Islet of Langerhans (tissue), 1 donor: ENCODE results near the gene COX5A.

ENCODE experiments used
- FAIRE-seq: peaks from one replicate; lab custom pipeline; 2011; peaks lifted over from hg19 to GRCh38; lab: Jason Lieb, UNC

The COX5A gene

DNA sequence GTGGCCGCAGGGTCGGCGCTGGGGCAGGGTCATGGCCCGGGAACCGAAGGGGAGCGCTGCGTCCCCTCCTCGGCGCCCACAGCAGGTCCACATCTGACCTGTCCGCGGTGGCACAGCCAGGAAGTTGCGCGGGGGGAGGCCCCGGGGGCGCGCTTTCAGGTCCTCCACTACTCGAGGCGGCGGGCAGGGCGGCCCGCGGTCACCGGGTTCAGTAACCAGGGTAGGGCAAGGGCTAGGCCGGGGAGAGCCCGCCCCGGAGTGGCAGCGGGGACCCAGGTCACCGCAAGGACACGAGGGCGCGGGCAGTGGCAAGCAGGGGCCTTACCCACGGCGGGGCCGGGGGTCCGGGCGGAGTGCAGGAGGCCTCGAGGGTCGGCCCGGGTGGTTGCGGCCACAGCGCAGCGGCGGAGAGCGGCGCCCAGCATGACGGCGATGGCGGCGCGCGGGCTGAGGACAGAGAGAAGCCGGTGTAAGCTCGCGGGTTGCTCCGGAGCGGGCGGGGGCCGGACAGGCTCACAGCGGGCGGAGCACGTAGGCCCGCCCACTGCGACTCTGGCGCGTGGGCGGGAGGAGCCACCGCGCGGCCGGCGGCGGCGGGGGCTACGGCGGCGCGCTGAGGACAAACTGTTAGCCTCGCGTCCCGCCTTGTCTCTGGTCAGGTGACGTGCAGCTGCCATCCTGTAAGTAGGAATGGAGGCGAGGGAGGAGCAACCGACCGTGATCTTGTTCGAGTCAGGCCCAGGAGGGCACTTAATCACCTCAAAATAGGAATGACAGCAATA, at the start of gene COX5A:
Gene COX5A (minus strand): TSS at position 484 of the 782 bp plus-strand sequence. CDS start 59 bp downstream, at position 425.
- FAIRE-seq = no peak

DNA sequence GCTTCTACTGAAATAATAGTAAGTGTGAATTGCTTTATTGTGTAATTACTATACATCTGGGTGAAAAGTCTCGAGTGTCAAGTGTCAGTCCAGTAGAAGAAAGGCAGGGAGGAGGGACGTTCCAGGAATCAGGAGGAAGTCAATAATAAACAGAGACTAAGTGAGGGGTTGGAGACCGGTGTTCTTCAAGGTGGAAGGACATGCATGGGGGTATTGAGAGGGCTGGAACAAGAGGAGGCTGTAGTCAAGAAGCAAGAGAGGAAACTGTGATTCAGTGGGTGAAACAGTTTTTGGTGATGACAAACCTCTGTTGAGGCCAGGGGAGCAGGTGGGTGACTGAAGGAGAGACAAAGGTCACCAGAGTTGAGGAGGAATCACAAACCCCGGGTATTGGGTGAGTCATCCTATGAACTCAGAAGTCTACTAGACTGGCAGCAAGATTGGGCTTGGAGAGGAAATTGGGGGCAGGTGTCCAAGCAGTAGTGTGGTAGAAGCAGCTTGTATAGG, 45.9 kb upstream of the COX5A start:
- no peak for FAIRE-seq

DNA sequence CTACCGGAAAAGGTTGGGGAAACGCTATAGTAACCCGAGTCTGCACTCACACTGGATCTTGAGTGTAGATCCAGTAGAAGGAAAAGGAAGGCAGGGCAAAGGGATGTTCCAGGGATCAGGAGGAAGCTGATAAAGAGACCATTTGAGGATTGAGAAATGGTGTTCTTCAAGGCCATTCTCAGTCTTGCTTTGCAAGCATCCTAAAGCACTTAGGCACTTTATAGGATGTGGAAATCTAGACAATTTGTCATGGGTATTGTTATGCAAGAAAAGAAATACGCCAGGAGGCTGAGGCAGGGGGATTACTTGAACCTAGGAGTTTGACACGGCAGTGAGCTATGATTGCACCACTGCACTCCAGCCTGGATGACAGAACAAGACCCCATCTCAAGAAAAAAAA, 44.3 kb upstream of the COX5A start:
- FAIRE-seq = no peak

DNA sequence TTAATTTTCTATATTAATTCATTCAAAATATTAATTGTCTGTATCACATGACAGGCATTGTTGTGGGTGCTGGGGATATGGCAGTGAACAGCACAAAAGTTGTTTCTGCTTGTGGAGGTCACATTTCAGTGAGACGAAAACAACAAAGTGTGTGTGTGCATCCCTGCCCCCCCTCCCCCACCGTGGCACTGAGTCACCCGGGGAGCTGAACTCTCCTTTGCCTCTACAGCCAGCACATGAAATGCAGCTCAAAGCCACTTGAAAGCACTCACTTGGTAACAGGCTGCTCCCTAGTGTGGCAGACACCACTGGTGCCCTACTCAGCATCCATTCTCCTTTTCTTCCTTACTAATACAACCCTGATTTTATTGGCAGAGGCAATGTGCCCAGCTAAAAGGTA, 40.6 kb upstream of the COX5A start:
- FAIRE-seq = no peak

DNA sequence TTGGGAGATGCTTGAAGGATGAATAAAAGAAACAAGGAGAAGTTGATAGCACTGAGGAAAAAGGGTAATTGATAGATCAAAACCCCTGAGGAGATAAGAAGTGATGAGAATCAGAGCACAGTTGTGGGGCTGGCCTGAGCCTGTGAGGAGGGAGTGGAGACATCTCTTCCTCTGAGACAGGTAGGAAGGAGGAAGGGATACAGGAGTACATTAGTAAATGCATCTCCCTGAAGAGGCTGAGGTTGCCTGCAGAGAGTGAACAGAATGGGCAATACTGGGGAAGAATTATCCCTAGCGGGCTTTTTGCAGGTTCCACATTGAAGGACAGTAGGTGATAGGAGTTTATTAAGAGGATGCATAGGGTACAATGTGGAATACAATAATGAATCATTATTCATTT, 40.2 kb upstream of the COX5A start:
- no peak for FAIRE-seq

DNA sequence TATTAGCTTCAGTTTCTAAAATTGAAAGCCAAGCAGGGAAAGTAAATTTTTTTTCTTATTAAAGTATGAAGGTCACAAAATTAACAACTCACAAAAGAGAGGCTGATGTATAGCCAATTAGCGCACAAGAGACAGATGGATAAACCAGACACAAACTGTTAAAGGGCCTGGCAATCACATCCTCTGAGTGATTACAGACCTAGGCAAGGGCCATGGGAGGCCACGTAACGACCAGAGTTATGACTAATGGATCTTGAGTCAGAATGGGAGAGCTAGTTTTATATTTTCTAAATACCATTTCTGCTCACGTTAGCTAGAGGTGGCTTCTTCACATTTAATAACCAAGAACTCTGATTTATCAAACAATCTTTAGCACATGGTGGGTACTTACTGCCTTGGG, 39.7 kb upstream of the COX5A start:
- FAIRE-seq = peak; percentile 66

DNA sequence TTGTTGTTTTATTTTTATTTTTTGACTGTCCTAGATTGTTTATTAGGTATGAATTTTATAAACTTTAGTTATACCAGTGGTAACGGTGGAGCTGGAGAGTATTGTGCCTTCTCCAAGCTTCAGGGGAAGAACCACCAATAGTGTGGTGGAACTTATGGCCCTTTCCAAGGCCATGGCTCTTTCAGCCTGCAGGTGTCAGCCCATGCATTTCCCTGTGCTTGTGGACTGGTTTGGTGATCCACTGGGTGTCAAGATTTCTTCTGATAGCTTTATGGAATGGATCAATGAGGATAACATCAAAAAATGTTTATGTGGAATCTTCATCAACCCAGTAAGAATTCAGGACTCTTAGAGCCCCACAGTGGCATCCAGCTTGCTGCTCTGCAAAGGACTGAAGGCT, 38.3 kb upstream of the COX5A start:
- FAIRE-seq = no peak

DNA sequence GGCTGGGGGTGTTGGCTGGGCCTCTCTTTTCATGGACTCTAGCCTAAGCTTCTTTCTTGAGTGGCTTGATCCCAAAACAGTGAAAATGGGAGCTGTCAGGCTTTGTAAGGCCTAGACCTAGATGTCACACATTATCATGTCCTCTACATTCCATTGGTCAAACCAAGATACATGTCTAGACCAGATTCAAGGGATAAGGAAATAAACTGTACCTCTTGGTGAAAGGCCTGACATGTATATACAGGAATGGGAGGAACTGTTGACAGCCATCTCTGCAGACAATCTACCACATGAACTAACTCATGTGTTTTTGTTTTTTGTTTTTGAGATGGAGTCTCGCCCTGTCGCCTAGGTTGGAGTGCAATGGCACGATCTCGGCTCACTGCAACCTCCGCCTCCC, 29.8 kb upstream of the COX5A start:
- no peak for FAIRE-seq

DNA sequence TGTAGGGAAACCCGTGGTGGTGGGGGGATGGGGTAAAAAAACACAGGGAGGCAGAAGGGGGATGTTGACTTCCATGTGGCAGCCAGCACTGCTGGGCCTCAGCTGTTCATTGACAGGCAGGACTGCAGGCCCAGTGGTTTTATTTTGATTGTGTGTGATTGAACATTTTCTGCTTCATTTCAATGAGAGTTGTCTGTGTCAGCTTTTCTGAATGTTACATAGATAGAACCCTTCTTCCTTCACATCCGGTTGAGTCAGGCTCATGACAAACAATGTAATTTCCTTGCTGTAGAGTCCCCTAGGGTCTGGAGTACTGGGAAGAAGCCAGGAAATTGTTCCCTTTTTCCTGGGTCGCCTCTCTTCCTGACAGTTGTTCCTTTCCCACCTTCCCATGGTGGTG, 26.9 kb upstream of the COX5A start:
- FAIRE-seq = peak; percentile 95

DNA sequence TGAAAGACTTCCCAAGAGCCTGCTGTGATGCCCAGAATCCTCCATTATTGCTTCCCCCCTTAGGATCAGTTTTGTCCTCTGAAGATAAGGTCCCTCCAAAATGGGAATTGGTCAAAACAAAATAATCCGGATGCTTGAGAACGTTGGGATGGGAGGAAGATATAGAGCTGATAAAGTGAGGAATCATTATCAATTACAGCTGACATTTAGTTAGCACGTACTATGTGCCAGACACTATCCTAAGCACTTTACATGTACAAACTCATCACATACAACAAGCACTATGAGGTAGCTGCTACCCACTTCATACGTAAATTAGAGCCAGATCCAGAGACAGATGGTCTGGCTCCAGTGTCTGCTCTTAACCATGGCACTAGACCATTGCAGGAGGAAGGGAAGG, 25.3 kb upstream of the COX5A start:
- FAIRE-seq = no peak

DNA sequence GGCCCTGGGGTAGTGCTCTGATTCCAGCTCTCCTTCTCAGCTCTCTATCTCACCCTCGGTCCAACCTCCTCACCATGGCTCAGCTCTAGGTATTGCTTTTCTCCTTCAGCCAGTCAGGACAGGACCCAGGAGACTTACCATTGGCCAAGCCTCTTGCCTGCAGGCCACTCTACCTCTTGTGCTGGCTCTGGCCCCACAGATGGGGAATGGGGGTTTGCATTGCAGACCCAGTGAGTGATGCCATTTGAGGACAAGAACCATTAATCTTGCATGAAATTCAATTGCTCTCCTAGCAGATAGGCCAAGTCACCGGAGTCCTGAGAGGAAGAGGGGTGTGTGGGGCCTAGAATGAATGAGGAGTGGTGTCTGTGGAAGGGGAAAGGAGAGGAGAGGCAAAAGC, 24.8 kb upstream of the COX5A start:
- no peak for FAIRE-seq

DNA sequence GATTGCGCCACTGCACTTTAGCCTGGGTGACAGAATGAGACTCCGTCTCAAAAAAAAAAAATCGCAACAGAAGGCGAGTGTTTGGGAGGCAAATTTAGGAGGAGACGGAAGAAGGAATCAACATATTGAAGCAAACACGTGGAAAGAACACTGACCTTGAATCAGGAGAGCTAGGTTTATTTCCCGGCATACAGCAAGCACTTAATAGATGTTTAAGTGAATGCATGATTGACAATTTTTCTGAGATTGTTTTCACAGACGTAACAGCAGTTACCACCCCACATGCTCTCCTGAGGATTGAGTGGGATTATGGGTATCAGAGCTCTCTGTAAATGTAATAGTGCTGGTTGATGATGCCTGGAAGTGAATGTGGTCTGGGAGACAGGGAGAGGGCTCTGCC, 24.3 kb upstream of the COX5A start:
- FAIRE-seq = no peak

DNA sequence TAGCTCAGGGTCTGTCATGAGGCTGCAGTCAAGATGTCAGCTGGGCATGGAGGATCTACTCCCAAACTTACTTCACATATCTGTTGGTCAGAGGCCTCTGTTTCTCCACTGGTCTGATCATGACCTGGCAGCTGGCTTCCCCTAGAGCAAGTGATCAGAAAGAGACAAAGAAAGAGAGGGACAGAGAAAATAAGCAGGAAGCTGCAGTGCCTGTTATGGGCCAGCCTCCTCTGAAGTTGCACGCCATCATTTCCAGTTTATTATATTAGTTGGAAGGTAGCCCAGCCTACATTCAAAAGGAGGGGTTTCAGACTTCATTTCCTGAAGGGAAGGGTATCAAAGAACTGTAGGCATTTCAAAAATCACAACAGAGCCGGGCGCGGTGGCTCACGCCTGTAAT, 23.7 kb upstream of the COX5A start:
- no peak for FAIRE-seq

DNA sequence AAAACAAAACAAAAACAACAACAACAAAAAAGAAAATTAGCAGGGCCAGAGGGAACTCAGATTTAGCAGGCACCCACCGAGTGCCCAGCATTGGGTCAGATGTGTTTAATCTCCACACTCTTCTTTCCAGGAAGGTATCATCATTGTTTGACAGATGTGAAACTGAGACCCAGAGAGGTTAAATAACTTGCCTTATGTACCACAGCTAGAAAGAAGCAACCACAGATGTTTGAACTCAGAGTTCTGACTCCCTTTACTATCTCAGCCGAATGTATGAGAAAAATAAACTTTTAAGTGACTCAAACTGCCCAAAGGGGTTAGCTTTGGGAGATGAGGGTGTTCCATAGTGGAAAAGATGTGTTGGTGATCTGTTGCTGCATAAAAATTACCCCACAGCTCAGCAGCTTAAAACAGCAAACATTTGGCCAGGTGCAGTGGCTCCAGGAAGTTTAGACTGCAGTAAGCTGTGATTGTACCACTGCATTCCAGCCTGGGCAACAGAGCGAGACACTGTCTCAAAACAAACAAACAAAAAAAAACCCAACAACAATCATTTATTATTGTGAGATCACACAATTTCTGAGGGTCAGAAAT, 23.2 kb upstream of the COX5A start:
- FAIRE-seq = no peak

DNA sequence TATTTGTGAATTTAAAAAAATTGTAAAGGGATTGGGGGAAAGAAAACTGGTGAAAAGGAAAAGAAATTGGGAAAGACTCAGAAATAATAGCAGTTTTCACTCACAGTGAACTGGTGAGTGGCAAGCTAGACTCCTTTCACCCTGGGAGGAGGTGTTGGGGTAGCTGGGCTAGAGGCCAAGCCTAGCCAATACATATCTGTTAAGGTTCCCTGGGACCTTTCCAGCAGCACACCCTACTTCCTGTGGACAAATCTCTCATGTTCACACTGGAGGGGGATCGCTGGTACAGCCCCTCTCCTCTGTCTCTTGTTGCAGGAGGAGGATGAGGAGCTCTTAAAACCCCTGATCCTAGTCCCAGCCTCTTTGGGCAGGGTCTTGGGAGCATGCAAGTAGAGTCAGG, 22.4 kb upstream of the COX5A start:
- no peak for FAIRE-seq

DNA sequence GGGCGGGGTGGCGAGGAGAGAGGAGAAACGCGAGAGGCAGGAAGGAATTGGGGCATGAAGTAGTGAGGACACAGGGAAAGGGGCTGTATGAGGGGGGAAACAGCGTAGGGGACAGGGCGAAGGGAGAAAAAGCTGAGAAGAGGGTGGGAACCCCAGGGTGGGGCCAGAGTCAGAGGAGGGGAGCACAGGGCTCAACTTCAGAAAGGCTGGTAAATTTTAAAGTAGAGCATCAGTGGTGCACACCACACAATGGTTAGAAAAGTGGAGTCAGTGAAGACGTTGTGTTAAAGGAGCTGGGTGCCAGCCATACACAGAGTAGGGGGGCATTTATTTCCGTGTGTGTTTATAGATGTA, 21.7 kb upstream of the COX5A start:
- no peak for FAIRE-seq

DNA sequence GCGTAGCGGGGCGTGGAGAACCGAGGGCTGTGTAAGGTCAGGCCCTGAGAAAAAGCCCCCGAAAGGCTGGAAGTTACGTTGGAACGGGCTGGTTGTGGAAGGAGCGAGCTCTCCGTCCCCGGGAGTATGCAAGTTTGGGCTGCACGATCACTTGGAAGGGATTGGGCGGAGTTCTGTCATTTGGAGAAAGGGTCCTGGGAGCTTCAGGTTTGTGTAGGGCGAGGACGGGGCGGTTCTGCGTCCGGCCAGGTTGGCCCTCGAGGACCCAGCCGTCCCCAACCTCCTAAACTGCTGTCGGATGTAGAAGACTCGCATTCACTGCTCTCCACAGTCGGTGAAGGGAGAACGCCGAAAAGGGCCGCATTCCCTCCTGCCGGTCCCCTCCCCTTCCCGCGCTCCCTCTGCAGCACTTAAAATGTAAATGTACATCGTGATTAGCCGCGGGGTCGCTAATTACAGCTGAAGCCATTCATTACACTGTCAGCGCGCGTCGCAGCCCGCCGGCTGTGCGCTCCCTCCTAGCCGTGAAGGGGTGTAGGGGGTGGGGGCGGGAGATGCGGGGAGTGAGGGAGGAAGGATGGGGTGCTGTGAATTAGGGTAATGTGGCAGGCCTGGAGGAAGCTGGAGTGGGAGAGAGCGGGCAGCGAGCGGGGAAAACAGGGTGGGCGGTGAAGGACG, 21.2 kb upstream of the COX5A start:
- FAIRE-seq = no peak

DNA sequence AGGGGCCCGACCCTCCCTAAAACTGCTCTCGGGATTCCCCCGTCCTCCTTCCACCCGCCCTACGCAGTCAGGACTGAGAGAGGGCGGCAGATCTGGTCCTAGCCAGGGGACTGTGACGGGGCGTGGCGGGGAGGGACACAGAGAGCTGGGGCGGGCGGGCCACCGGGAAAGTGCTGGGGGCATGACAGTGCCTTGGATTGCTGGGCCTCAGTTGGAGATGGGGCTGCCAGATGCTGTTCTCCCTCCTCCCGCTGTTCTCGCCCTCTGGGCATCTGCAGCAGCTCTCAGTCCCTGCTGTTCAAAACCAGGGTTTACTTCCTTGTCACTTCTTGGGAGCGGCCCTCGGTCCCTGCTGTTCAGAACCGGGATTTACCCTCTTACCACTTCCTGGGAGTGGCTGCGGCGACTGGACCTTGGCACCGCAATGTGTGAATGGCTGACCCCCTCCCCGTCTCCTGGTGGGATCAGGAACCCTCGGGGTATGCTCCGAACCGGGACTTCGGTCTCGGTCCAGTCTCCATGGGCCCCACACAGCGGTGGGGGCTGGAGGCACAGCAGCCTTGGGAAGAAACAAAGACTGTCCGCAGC, 20.5 kb upstream of the COX5A start:
- FAIRE-seq = no peak

DNA sequence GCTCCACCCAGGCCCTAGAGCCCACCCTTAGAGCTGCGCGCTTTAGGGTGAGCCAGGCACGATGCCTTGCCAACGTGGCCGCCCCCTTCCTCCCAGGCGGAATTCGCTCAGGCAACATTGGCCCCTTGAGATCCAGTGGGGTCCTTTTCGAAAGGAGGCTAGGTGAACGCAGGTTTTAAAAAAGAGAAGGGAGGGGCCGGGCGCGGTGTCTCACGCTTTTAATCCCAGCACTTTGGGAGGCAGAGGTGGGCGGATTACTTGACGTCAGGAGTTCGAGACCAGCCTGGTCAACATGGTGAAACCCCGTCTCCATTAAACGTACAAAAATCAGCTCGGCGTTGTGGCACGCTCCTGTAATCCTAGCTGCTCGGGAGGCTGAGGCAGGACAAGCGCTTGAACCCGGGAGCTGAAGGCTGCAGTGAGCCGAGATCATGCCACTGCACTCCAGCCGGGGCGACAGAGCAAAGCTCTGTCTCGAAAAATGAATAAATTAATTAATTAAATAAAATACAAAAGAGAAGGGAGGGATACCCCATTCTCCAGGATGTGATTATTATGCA, 19.7 kb upstream of the COX5A start:
- FAIRE-seq = no peak

DNA sequence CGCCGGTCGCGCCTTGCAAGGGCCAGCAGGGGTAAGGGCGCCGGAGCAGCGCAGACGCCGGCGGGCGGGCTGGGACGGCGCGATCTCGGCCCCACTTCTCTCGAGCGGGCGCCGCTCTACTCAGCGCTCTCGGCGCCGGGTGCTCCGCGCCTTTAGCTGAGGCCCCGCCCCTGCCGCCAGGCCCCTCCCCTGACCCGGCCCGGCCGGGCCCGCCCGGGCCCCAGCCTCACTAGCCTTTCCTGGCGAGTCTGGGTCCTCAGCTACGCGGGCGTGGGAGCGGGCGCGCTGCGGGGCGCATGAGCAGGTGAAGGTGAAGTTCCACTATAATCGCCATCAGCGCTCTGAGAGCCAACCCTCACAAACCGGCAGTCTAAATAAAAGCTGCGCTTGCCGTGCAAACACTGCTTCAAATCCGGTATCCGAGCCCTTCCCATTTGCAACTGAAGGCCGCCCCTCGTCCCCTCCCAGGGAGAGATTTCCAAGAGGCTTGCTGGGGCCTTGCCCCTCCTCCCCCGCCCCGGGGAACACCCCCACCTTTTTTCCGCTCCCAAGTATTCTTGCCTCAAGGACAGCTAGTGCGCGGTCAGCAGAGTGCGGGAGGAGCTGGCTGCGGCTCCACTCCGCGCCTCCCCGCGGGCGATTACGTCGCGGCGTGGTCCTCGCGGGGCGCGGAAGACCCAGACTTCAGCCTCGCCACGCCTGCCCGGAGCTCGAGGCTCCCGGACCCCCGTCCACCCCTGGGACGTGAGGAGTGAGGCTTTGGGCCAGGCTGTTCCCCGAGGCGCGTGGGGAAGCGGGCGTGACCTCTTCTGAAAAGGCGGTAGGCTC, 19.0 kb upstream of the COX5A start, which contains the start of gene RPP25:
Gene RPP25 (minus strand): TSS at position 125 of the 828 bp plus-strand sequence. CDS start 189 bp downstream, outside the sequence.
- no peak for FAIRE-seq

DNA sequence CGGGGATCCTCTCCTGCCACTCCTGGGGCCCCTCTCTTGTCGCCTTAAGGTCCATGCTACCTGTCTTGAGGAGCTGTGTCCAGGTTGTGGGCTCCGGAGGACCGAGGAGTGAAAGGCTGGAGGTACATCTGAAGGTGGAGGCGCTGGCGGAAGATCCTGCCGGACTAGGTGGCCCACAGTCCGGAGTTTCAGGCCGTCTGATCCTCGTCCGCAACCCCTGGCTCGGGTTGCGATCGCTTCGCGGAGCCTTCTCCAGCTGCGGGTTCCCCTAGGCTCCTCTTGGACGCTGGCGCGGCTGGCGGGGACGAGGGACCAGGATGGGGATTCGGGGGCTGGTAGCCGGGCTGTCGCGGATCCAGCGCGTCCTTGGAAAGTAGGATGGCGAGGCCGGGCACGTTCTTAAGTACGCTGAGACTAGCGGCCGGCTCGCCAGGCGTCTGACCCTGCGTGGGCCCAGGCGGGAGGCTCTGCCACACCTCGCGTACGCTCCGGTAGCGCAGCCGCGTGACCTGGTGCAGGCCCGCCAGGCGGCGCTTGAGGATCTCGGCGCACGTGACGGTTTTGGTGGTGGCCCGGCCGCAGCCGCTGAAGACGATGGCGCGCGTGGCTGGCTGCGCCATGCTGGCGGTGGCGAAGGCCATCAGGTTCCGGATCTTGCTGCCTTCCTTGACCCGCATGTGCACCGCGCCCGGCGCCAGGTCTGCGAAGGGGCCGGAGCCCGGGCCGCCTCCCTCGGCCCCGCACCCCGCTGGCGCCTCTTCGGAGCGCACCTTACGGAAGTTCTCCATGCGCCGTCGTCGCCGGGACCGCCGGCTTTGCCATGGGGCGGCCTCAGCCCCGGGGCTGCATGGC, 18.1 kb upstream of the COX5A start:
- FAIRE-seq = no peak
